Measurements from ENCODE around the gene SPEG.

SPEG gene

DNA sequence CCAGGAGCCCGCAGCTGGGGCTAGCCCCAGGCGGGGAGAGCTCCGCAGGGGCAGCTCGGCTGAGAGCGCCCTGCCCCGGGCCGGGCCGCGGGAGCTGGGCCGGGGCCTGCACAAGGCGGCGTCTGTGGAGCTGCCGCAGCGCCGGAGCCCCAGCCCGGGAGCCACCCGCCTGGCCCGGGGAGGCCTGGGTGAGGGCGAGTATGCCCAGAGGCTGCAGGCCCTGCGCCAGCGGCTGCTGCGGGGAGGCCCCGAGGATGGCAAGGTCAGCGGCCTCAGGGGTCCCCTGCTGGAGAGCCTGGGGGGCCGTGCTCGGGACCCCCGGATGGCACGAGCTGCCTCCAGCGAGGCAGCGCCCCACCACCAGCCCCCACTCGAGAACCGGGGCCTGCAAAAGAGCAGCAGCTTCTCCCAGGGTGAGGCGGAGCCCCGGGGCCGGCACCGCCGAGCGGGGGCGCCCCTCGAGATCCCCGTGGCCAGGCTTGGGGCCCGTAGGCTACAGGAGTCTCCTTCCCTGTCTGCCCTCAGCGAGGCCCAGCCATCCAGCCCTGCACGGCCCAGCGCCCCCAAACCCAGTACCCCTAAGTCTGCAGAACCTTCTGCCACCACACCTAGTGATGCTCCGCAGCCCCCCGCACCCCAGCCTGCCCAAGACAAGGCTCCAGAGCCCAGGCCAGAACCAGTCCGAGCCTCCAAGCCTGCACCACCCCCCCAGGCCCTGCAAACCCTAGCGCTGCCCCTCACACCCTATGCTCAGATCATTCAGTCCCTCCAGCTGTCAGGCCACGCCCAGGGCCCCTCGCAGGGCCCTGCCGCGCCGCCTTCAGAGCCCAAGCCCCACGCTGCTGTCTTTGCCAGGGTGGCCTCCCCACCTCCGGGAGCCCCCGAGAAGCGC lies 49.1 kb downstream of the SPEG start:
- DNase-seq: no peak

DNA sequence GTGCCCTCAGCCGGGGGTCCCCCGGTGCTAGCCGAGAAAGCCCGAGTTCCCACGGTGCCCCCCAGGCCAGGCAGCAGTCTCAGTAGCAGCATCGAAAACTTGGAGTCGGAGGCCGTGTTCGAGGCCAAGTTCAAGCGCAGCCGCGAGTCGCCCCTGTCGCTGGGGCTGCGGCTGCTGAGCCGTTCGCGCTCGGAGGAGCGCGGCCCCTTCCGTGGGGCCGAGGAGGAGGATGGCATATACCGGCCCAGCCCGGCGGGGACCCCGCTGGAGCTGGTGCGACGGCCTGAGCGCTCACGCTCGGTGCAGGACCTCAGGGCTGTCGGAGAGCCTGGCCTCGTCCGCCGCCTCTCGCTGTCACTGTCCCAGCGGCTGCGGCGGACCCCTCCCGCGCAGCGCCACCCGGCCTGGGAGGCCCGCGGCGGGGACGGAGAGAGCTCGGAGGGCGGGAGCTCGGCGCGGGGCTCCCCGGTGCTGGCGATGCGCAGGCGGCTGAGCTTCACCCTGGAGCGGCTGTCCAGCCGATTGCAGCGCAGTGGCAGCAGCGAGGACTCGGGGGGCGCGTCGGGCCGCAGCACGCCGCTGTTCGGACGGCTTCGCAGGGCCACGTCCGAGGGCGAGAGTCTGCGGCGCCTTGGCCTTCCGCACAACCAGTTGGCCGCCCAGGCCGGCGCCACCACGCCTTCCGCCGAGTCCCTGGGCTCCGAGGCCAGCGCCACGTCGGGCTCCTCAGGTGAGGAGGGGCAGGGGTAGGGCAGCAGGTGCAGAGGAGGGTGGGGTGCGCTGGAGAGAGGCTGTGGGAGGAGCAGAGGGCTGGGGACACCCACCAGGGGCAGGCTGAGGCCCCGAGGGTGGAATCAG lies 49.9 kb downstream of the SPEG start:
- no peak for DNase-seq

DNA sequence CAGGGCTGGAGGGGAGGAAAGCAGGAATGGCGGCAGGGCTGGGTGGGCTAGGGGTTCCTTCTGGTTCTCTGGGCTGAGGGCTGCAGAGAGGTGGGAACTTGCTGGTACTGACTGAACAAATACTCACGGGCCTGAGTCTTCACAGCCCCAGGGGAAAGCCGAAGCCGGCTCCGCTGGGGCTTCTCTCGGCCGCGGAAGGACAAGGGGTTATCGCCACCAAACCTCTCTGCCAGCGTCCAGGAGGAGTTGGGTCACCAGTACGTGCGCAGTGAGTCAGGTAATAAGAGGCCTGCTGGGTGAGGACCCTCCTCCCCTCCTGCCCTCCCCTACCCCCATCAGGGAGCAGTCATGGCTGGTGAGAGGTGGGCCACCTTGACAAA lies 50.5 kb downstream of the SPEG start:
- DNase-seq: no peak

DNA sequence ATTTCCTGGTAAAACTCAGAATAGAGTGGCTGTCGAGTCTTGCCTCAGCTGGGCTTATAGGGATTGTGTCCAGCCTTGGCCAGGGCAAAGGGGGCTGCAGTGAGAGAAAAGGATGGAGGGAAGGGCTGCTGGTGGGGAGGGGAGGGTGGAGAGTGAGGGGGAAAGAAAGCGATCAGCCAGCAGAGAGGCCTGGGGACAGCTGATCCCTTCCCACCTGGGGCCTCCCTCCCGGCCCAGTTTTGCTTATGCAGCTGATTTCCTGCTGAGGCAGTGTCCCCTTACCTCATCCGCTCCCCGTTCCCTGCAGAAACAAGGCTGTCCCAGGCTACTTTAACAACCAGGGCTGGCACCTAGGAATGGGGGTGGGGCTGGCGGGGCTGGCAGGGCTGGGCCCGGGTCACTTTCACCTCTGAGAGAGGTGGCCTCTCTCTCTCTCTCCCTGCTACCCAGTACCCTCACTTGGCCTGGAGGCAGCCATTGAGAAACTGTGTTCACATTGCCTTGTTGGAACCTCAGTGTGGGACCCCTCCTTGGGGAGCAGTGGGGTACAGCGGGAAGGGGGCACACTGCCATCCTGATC lies 51.8 kb downstream of the SPEG start:
- no peak for DNase-seq

DNA sequence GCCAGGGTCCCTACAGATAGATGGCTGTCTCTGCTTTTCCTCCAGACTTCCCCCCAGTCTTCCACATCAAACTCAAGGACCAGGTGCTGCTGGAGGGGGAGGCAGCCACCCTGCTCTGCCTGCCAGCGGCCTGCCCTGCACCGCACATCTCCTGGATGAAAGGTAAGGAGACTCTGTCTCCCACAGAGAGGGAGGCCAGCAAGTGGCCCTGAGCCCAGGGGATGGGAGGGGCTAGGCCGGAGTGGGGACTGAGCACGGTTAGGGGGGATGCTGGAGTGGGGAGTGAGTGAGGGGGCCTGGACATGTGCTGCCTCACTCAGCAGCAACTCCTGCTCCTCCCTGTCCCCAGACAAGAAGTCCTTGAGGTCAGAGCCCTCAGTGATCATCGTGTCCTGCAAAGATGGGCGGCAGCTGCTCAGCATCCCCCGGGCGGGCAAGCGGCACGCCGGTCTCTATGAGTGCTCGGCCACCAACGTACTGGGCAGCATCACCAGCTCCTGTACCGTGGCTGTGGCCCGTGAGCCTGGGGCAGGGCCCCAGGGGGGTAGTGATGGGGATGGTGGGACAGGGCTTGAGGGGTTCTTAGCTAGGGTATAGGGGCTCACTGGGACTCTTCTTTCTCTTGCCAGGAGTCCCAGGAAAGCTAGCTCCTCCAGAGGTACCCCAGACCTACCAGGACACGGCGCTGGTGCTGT lies 53.7 kb downstream of the SPEG start:
- no peak for DNase-seq

DNA sequence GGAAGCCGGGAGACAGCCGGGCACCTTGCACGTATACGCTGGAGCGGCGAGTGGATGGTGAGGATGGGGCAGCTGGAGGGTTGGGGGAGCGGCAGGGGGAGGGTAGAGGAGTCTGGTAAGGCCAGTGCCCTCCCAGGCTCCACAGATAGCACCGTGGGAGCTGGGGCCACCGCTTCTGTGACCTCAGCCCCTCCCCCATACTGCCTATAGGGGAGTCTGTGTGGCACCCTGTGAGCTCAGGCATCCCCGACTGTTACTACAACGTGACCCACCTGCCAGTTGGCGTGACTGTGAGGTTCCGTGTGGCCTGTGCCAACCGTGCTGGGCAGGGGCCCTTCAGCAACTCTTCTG lies 54.2 kb downstream of the SPEG start:
- no peak for DNase-seq

DNA sequence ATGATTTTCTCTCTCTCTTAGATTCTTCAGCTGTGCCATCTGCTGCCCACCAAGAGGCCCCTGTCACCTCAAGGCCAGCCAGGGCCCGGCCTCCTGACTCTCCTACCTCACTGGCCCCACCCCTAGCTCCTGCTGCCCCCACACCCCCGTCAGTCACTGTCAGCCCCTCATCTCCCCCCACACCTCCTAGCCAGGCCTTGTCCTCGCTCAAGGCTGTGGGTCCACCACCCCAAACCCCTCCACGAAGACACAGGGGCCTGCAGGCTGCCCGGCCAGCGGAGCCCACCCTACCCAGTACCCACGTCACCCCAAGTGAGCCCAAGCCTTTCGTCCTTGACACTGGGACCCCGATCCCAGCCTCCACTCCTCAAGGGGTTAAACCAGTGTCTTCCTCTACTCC lies 54.7 kb downstream of the SPEG start:
- no peak for DNase-seq

DNA sequence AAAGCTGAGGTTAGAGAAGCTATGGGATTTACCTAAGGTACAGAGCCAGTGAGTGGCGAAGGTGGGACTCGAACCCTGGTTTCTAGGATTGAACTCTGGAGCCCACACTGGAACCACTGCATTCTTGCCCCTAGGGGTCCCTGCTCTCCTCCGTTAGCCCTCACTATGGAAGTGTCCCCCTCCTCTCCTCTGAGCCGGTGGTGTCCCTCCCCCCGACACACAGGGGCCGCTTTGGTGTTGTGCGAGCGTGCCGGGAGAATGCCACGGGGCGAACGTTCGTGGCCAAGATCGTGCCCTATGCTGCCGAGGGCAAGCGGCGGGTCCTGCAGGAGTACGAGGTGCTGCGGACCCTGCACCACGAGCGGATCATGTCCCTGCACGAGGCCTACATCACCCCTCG lies 55.5 kb downstream of the SPEG start:
- no peak for DNase-seq

DNA sequence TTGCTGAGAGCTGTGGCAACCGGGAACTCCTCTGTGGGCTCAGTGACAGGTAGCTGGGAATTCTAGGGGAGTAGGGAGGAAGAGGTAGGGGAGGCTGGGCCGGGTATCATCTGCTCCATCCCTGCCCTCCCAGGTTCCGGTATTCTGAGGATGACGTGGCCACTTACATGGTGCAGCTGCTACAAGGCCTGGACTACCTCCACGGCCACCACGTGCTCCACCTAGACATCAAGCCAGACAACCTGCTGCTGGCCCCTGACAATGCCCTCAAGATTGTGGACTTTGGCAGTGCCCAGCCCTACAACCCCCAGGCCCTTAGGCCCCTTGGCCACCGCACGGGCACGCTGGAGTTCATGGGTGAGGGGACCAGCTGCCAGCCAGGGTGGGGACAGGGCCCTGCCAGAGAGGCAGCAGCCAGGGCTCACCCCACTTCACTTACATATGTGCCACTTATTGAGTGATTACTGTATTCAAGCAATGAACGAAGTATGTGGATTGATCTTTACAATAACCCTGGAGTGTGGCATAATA lies 56.0 kb downstream of the SPEG start:
- no peak for DNase-seq

DNA sequence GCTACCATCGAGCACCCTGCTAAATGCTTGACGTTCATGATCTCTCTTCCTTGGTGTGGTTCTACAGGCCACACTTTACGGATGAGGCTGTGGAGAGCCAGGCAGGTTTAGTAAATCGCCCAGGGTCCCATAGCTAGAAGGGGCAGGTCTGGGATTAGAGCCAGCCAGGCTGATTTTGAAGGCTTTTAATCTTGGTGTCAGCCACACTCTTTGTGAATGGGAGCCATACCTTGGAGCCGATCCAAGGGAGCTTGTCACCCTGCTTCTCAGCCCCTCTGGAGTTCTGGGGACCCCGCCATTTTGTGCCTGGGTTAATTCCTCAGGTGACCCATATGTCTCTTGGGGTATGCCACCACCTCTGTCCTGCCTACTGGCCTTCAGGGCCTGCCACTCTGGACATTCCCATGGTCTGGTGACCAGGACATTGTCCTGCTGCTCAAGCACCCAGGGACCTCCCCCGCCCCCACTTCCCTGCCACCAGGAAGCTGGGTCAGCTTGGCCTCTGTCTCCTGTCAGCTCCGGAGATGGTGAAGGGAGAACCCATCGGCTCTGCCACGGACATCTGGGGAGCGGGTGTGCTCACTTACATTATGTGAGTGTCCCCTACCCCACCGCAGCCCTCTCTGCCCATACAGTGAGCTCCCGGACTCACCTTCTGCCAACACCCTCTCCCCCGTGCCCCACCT lies 56.8 kb downstream of the SPEG start:
- no peak for DNase-seq

DNA sequence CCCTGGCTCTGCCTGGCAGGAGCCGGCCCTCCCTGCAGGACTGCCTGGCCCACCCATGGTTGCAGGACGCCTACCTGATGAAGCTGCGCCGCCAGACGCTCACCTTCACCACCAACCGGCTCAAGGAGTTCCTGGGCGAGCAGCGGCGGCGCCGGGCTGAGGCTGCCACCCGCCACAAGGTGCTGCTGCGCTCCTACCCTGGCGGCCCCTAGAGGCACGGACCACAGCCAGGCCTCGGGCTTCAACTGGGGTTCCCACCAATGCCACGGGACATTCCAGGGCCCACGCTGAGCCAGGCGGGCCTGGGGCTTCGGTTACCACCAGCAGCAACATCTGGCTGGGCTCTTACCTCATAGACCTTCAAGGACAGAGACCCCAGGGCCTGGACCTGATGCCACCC lies 57.9 kb downstream of the SPEG start:
- no peak for DNase-seq

DNA sequence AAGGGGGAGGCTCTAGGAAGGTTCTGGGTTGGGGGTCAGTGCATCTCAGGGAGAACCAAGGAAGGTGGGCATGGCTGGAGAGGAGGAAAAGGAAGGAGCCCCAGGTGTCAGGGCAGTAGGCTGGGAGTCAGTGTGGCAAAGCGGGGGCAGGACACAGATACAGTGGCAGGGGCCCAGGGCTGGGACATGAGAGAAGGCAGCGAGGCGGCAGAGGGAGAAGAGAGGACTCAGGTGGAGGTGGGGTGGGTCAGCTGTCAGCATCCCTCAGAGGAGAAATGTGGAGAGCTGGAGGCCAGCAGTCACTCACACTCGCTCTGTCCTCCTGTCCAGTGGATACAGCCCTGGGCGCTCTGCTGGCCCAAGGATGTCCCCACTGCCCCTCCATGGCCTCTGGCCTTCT lies 58.4 kb downstream of the SPEG start:
- DNase-seq: no peak

DNA sequence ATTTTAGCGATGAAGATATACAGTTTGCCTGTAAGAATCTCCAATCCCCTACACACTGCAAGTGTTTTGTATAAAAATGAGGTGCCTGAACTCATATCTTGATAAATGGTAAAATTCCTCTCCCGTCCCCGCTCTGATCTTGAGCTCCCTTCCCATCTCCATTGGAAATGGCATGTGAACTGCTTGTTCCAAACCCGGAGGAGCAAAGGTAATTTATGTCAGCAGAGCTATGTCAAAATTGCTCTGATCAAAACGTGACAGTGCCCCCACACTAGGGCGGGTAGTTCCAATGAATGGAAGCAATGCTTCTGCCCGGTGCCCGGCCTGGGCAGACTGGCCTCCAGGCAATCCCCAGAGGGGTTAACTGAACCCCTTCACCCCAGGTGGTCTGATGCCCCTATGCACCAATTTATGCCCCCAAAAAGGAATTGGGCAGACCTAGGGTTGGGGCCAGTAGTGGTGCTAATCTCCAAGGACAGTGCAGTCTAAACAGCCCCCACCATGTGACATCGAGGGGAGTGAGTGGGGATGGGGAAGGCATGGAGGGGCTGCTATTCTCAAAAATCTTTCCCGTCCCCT lies 60.4 kb downstream of the SPEG start:
- DNase-seq: no peak

DNA sequence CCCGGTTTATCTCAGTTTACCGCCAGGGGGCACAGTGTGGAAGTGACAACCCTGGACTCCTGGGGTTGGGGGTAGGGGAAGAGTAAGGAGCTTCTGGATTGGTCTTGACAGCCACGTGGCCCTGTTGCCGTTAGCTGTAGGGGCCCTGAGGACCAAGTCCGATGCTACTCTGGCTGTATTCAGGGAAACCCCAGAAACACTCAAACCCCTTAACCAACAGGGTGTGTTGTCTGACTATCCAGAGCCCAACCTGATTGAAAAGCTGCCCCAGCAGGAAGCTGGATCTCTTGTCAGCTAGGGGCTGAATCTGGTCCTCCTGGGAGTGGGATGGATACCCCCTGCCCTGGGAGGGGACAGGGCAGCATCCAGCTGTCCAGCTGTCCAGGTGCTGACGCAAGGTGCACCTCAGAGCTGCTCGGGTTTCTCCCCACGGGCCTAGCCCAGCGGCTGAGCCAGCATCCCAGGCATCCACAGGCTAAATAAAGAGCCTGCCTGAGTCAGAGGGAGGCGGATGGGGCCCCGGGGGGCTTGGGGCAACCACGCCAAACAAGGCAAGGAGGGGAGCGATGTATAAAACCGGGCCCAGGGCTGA lies 61.0 kb downstream of the SPEG start:
- peak; percentile 40 to 45 for DNase-seq

DNA sequence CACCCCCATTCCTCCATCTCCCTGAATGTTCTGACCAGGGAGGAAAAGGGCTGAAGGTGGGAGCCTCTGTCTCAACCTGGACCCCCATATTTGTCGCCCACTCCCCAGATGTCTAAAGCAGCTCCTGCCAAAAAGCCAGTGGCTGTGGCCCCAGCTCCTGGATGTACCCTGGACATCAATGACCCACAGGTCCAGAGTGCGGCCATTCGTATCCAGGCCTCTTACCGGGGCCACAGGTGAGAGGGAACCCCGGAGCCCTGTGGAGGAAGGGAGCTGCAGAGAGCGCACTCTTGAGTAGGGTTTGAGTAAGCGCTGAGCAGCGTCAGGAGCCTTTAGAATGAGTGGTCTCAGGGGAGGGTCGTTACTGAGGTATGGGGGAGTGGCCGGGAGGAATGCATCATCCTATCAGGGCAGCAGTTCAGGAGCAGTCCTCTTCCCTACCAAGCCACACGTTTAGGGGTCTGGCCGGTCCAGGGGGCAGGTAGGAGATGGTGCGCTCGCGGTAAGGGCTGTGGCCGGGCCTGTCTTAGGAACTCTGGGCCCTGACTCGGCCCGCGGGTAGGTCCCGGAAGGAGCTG lies 61.7 kb downstream of the SPEG start:
- no peak for DNase-seq

DNA sequence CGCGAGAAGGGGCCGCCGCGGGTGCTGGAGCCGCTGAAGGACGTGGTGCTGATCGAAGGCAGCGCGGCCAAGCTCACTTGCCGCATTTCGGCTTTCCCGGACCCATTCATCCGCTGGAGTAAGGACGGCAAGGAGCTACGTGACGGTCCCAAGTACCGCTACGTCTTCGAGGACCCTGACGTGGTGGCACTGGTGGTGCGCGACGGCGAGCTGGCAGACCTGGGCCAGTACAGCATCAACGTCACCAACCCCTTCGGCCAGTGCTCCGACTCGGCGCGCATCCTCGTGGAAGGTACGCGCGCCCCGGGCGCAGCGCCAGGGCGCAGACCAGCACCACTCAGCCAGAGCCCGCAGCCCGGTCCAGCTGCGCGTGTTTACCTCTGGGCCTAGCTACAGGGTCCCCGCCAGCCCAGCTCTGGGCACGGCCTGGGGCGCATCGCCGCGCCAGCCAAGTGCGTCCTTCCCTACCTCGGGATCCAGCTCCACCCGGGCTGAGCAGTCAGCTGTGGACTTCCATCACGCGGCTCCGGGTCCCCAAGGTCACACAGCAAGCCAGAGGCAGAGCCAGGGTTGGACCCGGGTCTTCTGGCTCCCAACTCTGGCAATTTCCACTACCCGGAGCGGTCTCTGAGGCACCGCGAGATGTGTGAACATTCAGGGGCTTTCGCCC lies 62.3 kb downstream of the SPEG start:
- no peak for DNase-seq

DNA sequence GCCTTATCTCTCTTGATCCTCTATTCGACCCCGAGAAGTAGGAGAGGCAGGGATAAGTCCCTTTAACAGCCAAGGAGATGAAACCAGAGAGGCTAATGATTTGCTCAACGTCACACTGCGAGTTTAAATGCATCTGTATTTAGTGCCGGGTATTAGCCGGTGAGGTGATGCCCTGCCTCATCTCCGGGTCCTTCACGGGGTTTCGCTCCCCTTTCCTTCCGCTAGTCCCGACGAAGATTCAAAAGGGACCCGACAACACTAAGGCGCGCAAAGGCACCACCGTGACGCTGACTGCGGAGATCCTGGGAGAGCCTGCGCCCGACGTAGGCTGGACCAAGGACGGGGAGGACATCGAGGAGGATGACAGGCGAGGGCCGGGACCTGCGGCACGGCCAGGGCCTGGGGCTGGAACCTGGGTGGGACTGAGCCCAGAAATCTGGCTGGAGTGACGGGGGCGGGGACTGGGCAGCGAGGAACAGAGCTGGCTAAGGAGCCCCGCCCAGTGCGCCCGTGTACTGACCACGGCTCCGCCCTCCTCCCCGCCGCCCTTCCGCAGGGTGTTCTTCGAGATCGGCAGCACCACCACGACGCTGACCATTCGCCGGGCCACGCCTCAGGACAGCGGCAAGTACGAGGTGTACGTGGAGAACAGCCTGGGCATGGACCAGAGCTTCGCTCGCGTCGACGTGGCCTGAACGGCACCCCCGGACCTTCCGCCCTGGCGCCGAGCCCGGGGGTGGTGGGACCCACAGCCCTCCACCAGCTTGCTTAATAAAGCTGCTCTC lies 63.0 kb downstream of the SPEG start:
- no peak for DNase-seq

DNA sequence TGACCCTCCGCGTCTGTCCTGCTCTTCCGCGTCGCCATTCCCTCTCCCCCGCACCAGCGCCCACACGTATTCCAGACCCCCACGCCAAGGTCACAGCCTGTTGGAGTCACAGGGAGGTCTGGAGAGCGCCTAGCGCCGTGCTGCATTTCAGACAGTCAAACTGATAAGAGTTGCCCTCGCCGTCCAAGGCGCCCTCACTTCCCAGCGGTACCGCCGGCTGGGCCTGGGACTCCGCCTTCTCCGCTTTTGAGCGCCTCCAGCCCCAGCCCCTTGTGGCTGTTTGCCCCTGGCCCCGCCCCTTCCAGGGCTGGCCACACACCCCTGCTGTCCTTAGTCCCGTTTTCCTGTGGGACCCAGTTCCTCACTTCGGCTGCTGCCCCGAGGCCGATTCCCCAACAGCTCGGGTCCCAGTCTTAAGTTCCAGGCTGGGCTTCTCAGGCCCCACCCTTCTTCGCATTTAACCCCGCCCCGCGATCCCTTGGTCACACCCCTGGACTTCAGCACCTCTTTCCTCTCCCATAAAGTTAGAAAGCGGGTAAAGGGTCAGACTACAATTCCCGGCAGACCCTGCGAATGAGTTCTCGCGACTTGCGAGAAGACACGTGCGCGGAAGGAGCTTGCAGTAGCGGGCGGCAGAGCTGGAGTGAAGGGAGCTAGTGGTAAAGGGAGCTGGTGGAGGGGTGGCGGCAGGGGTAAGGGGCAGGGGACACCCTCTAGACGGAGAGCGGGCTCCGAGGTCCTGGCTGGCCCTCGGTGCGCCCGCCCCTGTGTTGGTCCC lies 63.8 kb downstream of the SPEG start, which contains the start of gene GMPPA:
Gene GMPPA, plus strand, starts transcription at position 612 of the 778 bp plus-strand sequence. CDS start 1,085 bp downstream, outside the sequence.
- peak; percentile 87 to 93 for DNase-seq

DNA sequence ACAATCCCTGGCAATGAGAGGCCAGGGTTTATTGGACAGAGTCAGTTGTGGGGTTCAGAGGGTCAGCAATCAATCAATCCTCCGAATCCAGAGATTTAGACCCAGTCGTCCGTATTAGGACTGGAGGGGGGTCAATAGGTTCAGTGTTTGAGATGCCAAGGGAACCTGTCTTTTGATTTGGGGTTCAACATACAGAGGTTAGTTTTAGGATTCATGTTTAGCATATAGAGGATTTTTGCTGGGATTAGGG lies 64.3 kb downstream of the SPEG start:
- no peak for DNase-seq
